ENCODE measurements around the gene G0S2. TPM values are rescaled to one million over a fixed set of nuclear protein-coding genes. Genes with fewer than 3 reads are reported as not detected.
"Not testable (repeated sequence)": the region's sequence is repeated elsewhere in the genome, so short reads cannot be mapped to it uniquely, and the experiment has no call there.

G0S2 gene
- total and polyA plus RNA-seq, 10 of the 15 experiments (the other 5 are each of a cell fraction or from before 2014, with no cell fraction given) = 0.07 to 0.51 (median 0.23) TPM

DNA sequence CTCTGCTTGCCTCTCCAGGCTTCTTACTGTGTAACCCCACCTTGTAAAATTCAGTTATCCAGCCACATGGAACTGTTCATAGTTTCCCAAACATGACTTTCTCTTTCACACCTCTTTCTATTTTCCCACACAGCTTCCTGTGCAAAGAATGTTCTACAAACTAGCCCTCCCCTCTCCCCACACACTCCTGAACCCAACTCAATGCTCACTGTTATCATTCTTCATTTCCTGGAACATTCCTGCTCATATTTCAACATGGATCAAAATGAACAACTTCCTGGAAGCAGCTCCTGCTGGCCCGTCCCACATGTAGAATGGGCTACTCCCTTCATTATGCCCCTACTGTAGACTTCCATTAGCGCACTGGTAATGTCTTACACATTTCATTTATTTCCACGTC, 21.9 kb downstream of the G0S2 start:
- no peaks in the 10 kb centered on the region for H3K4me1 ChIP-seq (ENCODE audit: control insufficient read depth, insufficient read depth, low read length)
- POLR2A ChIA-PET = interaction anchor here (1.5 kb wide), 1 partner anchor 39 kb away, joined by 3 read pairs; no protein-coding TSS in a partner anchor
- no TSS peak for BruUV-seq (replicated peaks)
- H3K9ac ChIP-seq (ENCODE audit: control insufficient read depth, insufficient read depth, low read length) = no peak overlapping the region
- RAD21 ChIA-PET (ENCODE audit: unreplicated experiment) = interaction anchor here (1.1 to 1.2 kb wide), 2 partner anchors 44 to 54 kb away, joined by 4 read pairs; no protein-coding TSS in a partner anchor
- no peaks in the 10 kb centered on the region for H3K79me2 ChIP-seq (ENCODE audit: control insufficient read depth, insufficient read depth, low read length)
- H3K4me3 ChIP-seq = no peak overlapping the region
- SMC1A ChIA-PET (ENCODE audit: uncharacterized antibody, unreplicated experiment) = interaction anchor here (0.7 to 2.2 kb wide), 14 partner anchors 9 to 130 kb away, joined by 3 to 12 read pairs (median 3); partner anchors contain the start of gene LAMB3
- in situ Hi-C loops (cut with MboI) = loop anchor here (5.0 kb wide), 1 partner anchor 120 kb away; no protein-coding TSS in a partner anchor
- H4K20me1 ChIP-seq (ENCODE audit: control insufficient read depth, insufficient read depth) = no peaks in the 10 kb centered on the region
- no peak overlapping the region for H3K27ac ChIP-seq (ENCODE audit: control insufficient read depth, insufficient read depth)
- DNase-seq (ENCODE audit: low read depth, low spot score) (no peak), ATAC-seq (no peak), FAIRE-seq (no peak)
- 74% methylated on average over 3 of the region's 3 CpGs for WGBS (ENCODE audit: insufficient coverage, insufficient replicate concordance, low lambda C conversion rate, missing lambda C conversion rate)
- no peak for TF ChIP-seq SP1 (IDR thresholded peaks at IDR 0.05; ENCODE audit: low read depth, low read length)
- TF ChIP-seq PML (IDR thresholded peaks at IDR 0.05; ENCODE audit: low read length) = no peak
- TF ChIP-seq IKZF2 (IDR thresholded peaks at IDR 0.05) = no peak
- TF ChIP-seq SREBF1 (IDR thresholded peaks at IDR 0.05; ENCODE audit: low read length) = no peak
- TF ChIP-seq IRF3 (IDR thresholded peaks at IDR 0.05) = no peak
- no peak for TF ChIP-seq RB1 (IDR thresholded peaks at IDR 0.05; ENCODE audit: borderline replicate concordance)
- TF ChIP-seq YBX1 (IDR thresholded peaks at IDR 0.05) = no peak
- no peak for TF ChIP-seq SUPT20H (IDR thresholded peaks at IDR 0.05; ENCODE audit: borderline replicate concordance, control insufficient read depth, low read depth, low read length)
- no peak for TF ChIP-seq CHD4 (IDR thresholded peaks at IDR 0.05)
- no peak for TF ChIP-seq ZNF384 (IDR thresholded peaks at IDR 0.05; ENCODE audit: borderline replicate concordance, low read depth, low read length)
- TF ChIP-seq CREM (IDR thresholded peaks at IDR 0.05; ENCODE audit: low read depth) = no peak
- TF ChIP-seq NFYB (IDR thresholded peaks at IDR 0.05; ENCODE audit: insufficient read depth, low read depth, low read length) = no peak
- no peak for TF ChIP-seq HDAC6 (IDR thresholded peaks at IDR 0.05; ENCODE audit: unreplicated experiment)
- no peak for TF ChIP-seq TARDBP (IDR thresholded peaks at IDR 0.05; ENCODE audit: borderline replicate concordance)
- CTCF ChIA-PET = interaction anchor here (0.6 to 1.9 kb wide), 10 partner anchors 44 to 130 kb away, joined by 3 to 8 read pairs (median 4); partner anchors contain the start of gene LAMB3
- H3K4me2 ChIP-seq (ENCODE audit: control insufficient read depth, insufficient read depth) = no peak overlapping the region
- no peaks in the 10 kb centered on the region for H3K27me3 ChIP-seq (replicated peaks in 1 of 2; ENCODE audit: control insufficient read depth in 2 of 2, insufficient read depth in 2 of 2, low read length in 1 of 2)
- H2AFZ ChIP-seq (ENCODE audit: control insufficient read depth, low read depth, low read length) = no peak overlapping the region
- H3K36me3 ChIP-seq (ENCODE audit: control insufficient read depth in 2 of 2, insufficient read depth in 2 of 2, low read length in 1 of 2) = no peaks in the 10 kb centered on the region
- no peaks in the 10 kb centered on the region for H3K9me3 ChIP-seq (replicated peaks; ENCODE audit: control insufficient read depth, insufficient read depth, low read length)
- intact Hi-C loops (cut with micrococcal nuclease; ENCODE audit: unreplicated experiment) = no loop called here

DNA sequence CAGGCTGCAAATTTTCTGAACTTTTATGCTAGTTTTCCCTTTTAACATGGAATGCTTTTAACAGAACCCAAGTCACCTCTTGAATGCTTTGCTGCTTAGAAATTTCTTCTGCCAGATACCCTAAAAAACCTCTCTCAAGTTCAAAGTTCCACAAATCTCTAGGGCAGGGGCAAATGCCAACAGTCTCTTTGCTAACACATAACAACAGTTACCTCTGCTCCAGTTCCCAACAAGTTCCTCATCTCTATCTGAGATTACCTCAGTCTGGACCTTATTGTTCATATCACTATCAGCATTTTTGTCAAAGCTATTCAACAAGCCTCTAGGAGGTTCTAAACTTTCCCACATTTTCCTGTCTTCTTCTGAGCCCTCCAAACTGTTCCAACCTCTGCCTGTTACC, 25.5 kb downstream of the G0S2 start:
- H4K20me1 ChIP-seq (ENCODE audit: control insufficient read depth, insufficient read depth); H3K9me3 ChIP-seq (replicated peaks; ENCODE audit: control insufficient read depth, insufficient read depth, low read length); in situ Hi-C loops (cut with MboI); H2AFZ ChIP-seq (ENCODE audit: control insufficient read depth, low read depth, low read length); H3K36me3 ChIP-seq (ENCODE audit: control insufficient read depth in 2 of 2, insufficient read depth in 2 of 2, low read length in 1 of 2); H3K4me3 ChIP-seq; BruUV-seq (replicated peaks); ATAC-seq; intact Hi-C loops (cut with micrococcal nuclease; ENCODE audit: unreplicated experiment); H3K27ac ChIP-seq (ENCODE audit: control insufficient read depth, insufficient read depth); H3K4me2 ChIP-seq (ENCODE audit: control insufficient read depth, insufficient read depth); POLR2A ChIA-PET; DNase-seq (ENCODE audit: low read depth, low spot score); SMC1A ChIA-PET (ENCODE audit: uncharacterized antibody, unreplicated experiment); H3K27me3 ChIP-seq (replicated peaks in 1 of 2; ENCODE audit: control insufficient read depth in 2 of 2, insufficient read depth in 2 of 2, low read length in 1 of 2); H3K9ac ChIP-seq (ENCODE audit: control insufficient read depth, insufficient read depth, low read length); RAD21 ChIA-PET (ENCODE audit: unreplicated experiment); FAIRE-seq; H3K4me1 ChIP-seq (ENCODE audit: control insufficient read depth, insufficient read depth, low read length); H3K79me2 ChIP-seq (ENCODE audit: control insufficient read depth, insufficient read depth, low read length): not testable (repeated sequence)
- CTCF ChIA-PET = interaction anchor here (1.1 to 1.3 kb wide), 3 partner anchors 9 to 124 kb away, joined by 3 to 4 read pairs (median 3); no protein-coding TSS in a partner anchor

All from GM12878 (cell line).